Pericardium fibroblast (primary cell): ENCODE results near the gene MTA3. TPM values are rescaled to one million over a fixed set of nuclear protein-coding genes. Genes with fewer than 3 reads are reported as not detected.

Experiments
- total RNA-seq: library from RNA; depleted of rRNA; stranded (reverse); fragments of >200 nt; gene quantifications from 2 replicates; pipeline ENCODE4 v1.2.3, GENCODE V29; 2015

The MTA3 gene
- total RNA-seq = 16.5 and 18.4 TPM in 2 replicates

GRCh38 chr2:42568401-42569115, at the start of gene MTA3:
Gene MTA3 (plus strand): TSS chr2:42568632. CDS start chr2:42568746, 114 bp downstream.

GRCh38 chr2:42764096-42764495, 195.7 kb downstream of the MTA3 start, which contains the start of gene OXER1:
Gene OXER1 (minus strand): TSS chr2:42764135. CDS start chr2:42764062, 73 bp downstream.

GRCh38 chr2:42792583-42793333, 224.3 kb downstream of the MTA3 start, which contains the start of gene HAAO:
Gene HAAO (minus strand): TSS chr2:42792583. CDS start chr2:42792536, 47 bp downstream.

Other genes with a start within 250 kb of the MTA3 start
- 157 and 244 TPM in 2 replicates for gene COX7A2L, start 207.4 kb upstream of the MTA3 start, total RNA-seq
- gene KCNG3, start 74.7 kb upstream of the MTA3 start, total RNA-seq = not detected in 2 replicates
- gene OXER1, start 195.5 kb downstream of the MTA3 start, total RNA-seq = 0.09 TPM in 1 of 2 replicates, not detected in the other
- gene HAAO, start 224.0 kb downstream of the MTA3 start, total RNA-seq = 0.70 TPM in 1 of 2 replicates, not detected in the other